Measurements from ENCODE around the gene ANLN. TPM values are rescaled to one million over a fixed set of nuclear protein-coding genes. Genes with fewer than 3 reads are reported as not detected.

The ANLN gene
- total RNA-seq, 1 donor from 2014 or later: 40.6 TPM

DNA sequence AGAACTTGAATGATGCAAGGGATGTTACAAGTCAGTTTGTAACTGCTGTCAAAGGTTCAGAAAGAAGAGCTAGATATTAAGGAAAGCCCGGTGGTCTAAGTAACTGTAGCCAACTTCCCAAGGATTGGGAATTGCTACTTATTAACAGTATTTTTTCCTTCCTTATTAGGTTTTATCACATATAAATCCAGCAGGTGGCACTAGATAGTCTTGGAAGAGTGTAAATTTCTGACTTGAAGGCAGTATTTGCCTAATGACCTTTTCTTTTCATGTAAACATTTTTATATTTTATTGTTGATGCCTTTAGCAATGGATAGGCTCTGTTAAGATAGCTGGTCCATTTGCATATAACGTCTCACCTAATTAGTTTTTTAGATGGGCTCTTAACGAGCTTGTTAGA lies 51.2 kb downstream of the ANLN start:
- H3K4me3 Mint-ChIP-seq (ENCODE audit: low read depth): no peak overlapping the region
- no peaks in the 10 kb centered on the region for H3K4me1 Mint-ChIP-seq (ENCODE audit: low read depth)
- peak; percentile 72 for TF ChIP-seq CTCF (IDR thresholded peaks at IDR 0.05; ENCODE audit: unreplicated experiment)
- DNase-seq (ENCODE audit: low spot score, unreplicated experiment): no peak
- peaks cover 4% of the 10 kb centered on the region for H3K36me3 Mint-ChIP-seq (ENCODE audit: insufficient read depth)
- no peaks in the 10 kb centered on the region for H3K9me3 Mint-ChIP-seq (ENCODE audit: low read depth)
- no peak overlapping the region for H3K27ac Mint-ChIP-seq
- H3K27me3 Mint-ChIP-seq: no peaks in the 10 kb centered on the region

GRCh38 chr7:36441344-36442022 lies 51.8 kb downstream of the ANLN start:
- no peak overlapping the region for H3K4me3 Mint-ChIP-seq (ENCODE audit: low read depth)
- no peaks in the 10 kb centered on the region for H3K4me1 Mint-ChIP-seq (ENCODE audit: low read depth)
- H3K36me3 Mint-ChIP-seq (ENCODE audit: insufficient read depth): peaks cover 8% of the 10 kb centered on the region
- no peak overlapping the region for H3K27ac Mint-ChIP-seq
- peak; percentile 13 for TF ChIP-seq CTCF (IDR thresholded peaks at IDR 0.05; ENCODE audit: unreplicated experiment)
- peaks cover 3% of the 10 kb centered on the region for H3K9me3 Mint-ChIP-seq (ENCODE audit: low read depth)
- no peak for DNase-seq (ENCODE audit: low spot score, unreplicated experiment)
- H3K27me3 Mint-ChIP-seq: no peaks in the 10 kb centered on the region

DNA sequence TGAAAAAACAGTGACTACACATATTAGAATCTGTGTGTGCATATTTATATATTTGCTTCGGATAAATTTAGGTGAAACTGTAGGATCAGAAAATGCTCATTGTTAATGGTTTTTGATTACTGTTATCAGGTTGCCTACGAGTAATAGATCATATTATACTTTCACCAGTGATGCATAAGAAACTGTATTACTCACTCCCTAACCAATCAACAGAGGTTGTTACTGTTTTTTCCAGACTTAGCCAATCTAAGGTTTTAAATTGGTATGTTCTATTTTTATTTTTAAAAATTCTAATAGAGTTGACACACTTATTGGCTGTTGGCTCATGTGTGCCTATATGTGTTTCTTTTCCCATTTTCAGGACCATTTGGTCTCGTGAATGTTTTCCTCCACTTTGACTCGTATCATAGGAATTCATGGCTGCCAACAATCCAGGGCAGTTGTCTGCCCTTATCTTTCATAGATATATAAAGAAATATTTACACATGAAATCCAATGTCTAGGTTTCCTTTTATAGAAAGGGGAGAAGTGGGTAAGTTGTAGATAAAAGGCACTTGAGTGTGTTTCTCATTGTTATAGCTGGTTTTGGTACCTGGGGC lies 59.2 kb downstream of the ANLN start:
- H3K4me3 Mint-ChIP-seq (ENCODE audit: low read depth): no peak overlapping the region
- peaks cover 2% of the 10 kb centered on the region for H3K4me1 Mint-ChIP-seq (ENCODE audit: low read depth)
- no peak for TF ChIP-seq CTCF (IDR thresholded peaks at IDR 0.05; ENCODE audit: unreplicated experiment)
- DNase-seq (ENCODE audit: low spot score, unreplicated experiment): no peak
- peaks cover 38% of the 10 kb centered on the region for H3K36me3 Mint-ChIP-seq (ENCODE audit: insufficient read depth)
- H3K27ac Mint-ChIP-seq: no peak overlapping the region
- peaks cover 3% of the 10 kb centered on the region for H3K9me3 Mint-ChIP-seq (ENCODE audit: low read depth)
- no peaks in the 10 kb centered on the region for H3K27me3 Mint-ChIP-seq

- H3K4me3 Mint-ChIP-seq (ENCODE audit: low read depth): no peak overlapping the region
- TF ChIP-seq CTCF (IDR thresholded peaks at IDR 0.05; ENCODE audit: unreplicated experiment): no peak
- no peak for DNase-seq (ENCODE audit: low spot score, unreplicated experiment)
- no peaks in the 10 kb centered on the region for H3K27me3 Mint-ChIP-seq
- no peak overlapping the region for H3K27ac Mint-ChIP-seq
- H3K4me1 Mint-ChIP-seq (ENCODE audit: low read depth): peaks cover 2% of the 10 kb centered on the region
- H3K9me3 Mint-ChIP-seq (ENCODE audit: low read depth): peaks cover 3% of the 10 kb centered on the region
- H3K36me3 Mint-ChIP-seq (ENCODE audit: insufficient read depth): peaks cover 39% of the 10 kb centered on the region
Observed at GRCh38 chr7:36449685-36450084, 60.0 kb downstream of the ANLN start.

- H3K9me3 Mint-ChIP-seq (ENCODE audit: low read depth): no peaks in the 10 kb centered on the region
- H3K36me3 Mint-ChIP-seq (ENCODE audit: insufficient read depth): peaks cover 21% of the 10 kb centered on the region
- H3K27ac Mint-ChIP-seq: no peak overlapping the region
- no peak overlapping the region for H3K4me3 Mint-ChIP-seq (ENCODE audit: low read depth)
- H3K27me3 Mint-ChIP-seq: no peaks in the 10 kb centered on the region
- no peak for TF ChIP-seq CTCF (IDR thresholded peaks at IDR 0.05; ENCODE audit: unreplicated experiment)
- DNase-seq (ENCODE audit: low spot score, unreplicated experiment): no peak
- H3K4me1 Mint-ChIP-seq (ENCODE audit: low read depth): peaks cover 8% of the 10 kb centered on the region
Observed at GRCh38 chr7:36453769-36454168, 64.1 kb downstream of the ANLN start.
